ENCODE results near the gene C4orf17. TPM values are rescaled to one million over a fixed set of nuclear protein-coding genes. Genes with fewer than 3 reads are reported as not detected.

Gene C4orf17
- total RNA-seq, result not detected in 2 replicates

DNA sequence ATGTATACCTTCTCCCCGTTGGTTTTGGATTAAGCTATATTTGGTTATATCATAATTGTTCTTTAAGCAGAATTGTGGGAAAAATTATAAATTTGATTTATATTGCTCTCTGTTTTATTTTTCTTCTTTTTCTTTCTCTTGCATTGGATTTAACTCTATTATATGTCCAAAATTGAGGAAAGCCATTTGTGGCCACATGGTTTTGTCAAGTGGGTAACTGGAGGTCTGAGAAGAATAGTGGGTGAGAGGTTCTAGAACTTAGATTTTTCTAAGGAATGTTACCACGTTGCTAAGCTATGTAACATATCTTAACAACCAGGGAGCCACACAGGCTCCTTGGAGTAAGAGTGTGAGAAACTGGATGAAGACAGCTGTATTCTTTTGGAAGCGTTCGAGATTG is at the start of gene C4orf17:
TSS of gene C4orf17 (plus strand) at position 301 of the 400 bp plus-strand sequence. CDS start 2,061 bp downstream, outside the sequence.

DNA sequence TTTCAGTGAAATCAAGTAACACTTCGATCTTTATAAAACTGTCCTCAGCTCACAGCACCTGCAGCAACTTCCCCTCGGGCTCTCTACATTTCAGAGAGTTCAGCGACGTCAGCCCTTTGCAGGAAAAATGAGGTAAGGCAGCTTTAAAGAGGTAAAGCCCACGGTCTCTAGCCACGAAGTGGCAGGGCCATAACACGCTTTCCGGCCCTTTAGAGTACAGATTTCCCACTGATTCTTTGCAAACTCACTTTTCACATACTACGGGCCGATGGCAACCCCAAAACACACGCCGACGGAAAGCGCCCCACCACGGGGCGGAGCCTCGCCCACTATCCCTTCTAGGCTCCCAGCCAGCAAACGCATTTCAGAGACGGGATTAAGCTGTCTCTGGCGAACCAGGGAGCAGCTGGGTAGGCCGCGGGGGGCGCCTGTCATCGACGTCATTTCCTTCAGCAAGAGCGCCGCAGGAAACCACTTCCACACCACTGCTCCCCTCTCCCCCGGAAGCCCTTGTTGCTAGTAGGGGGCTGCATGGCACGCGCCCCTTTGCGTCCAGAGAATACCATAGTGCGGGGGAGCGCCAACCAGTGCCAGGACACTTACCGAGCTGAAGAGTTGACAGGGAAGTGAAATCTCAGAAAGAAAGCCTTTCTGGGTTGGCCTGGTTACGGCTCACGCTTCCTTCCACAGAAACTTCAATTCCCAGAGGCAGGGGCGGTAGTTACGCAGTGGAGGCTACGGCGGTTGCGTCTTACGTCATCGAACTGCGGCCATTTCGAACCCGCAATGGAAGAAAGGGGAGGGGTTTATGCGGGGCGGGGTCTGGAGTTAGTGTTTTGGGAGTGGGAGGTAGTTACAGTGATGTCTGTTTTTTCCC is 52.7 kb downstream of the C4orf17 start, which contains the start of gene TRMT10A:
TSS of gene TRMT10A (minus strand) at position 730 of the 877 bp plus-strand sequence. CDS start 4,701 bp downstream, outside the sequence.

DNA sequence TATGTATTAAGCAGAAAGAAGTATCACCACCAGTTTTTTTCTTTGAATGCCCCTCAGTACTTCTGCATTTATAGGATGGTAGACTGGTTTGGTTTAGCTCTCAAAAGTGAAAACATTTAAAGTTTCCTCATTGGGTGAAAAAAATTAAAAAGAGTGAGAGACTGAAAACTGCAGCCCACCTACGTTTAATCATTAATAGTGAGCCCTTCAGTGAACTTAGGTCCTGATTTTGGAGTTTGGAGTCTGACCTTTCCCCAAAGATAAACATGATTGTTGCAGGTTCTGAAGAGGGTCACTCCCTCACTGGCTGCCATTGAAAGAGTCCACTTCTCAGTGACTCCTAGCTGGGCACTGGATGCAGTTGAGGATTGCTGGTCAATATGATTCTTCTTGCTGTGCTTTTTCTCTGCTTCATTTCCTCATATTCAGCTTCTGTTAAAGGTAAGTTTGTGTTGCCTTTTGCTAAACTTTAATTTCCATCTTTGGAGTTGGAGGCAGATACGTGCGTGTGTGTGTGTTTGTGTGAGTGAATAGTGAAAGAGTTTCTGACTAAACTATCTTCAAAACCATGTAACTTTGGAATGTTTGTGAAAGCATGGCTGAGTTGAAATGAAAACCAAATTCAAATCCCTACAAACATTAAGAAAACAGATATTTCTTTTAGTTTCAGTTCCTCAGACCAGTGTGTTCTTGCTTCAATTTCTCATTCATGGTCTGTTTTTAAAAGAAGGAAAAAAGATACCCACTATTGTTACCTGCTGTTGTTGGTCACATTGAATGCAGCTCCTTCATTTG is 63.9 kb downstream of the C4orf17 start, which contains the start of gene MTTP:
TSS of gene MTTP (plus strand) at position 295 of the 795 bp plus-strand sequence. CDS start at position 381, 86 bp downstream.

Other genes with a start within 250 kb of the C4orf17 start
- not detected in 2 replicates for gene ADH1A, start 220.0 kb upstream of the C4orf17 start, total RNA-seq
- gene ADH1B, start 189.6 kb upstream of the C4orf17 start, total RNA-seq, result 0.38 and 0.85 TPM in 2 replicates
- under 0.01 TPM in 1 of 2 replicates, not detected in the other for gene ADH1C, start 158.3 kb upstream of the C4orf17 start, total RNA-seq
- not detected in 2 replicates for gene ADH7, start 75.7 kb upstream of the C4orf17 start, total RNA-seq
- 6.8 and 11.5 TPM in 2 replicates for gene TRMT10A, start 53.0 kb downstream of the C4orf17 start, total RNA-seq
- under 0.01 TPM in 2 replicates for gene MTTP, start 63.8 kb downstream of the C4orf17 start, total RNA-seq
- not detected in 2 replicates for gene C4orf54, start 146.8 kb downstream of the C4orf17 start, total RNA-seq

All from regular cardiac myocyte (primary cell).